ENCODE results near the gene STAB1. TPM values are rescaled to one million over a fixed set of nuclear protein-coding genes. Genes with fewer than 3 reads are reported as not detected.

Gene STAB1
- total and polyA plus RNA-seq, 2 of the 8 experiments (the other 6 are each of a cell fraction or from before 2014, with no cell fraction given), result 1.0 to 1.9 TPM

- 0 out of 2 replicates have a peak, but pooled peaks have one; percentile 1 for TF ChIP-seq MAX (IDR thresholded peaks at IDR 0.05)
Observed at GRCh38 chr3:52494445-52494844, 693 bp upstream of the STAB1 start (continued).
